ENCODE measurements around the gene P2RY13. TPM values are rescaled to one million over a fixed set of nuclear protein-coding genes. Genes with fewer than 3 reads are reported as not detected.

The P2RY13 gene
- total RNA-seq, 1 experiment from 2014 or later = not detected

DNA sequence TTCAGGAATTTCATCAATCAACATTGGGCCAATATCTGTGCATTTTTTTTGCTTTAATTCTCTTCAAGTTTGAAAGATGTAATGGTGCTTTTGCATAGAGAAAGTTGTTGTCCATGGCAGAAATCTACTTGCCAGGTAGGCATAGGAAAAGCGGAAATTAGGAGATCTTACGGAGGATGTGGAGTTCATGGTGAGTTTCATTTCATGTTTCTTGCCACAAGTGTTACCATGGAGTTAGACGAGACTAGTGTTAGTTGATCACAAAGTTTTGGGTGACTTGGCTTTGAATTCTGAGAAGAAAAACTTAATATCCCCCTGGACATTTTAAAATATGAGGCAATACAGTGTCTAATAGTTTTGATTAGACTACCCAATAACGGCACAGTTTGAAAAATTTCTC lies 1.0 kb upstream of the P2RY13 start:
- no peak overlapping the region for H2BK20ac ChIP-seq (ENCODE audit: low read depth, low read length, poor library complexity, severe bottlenecking)
- no peak overlapping the region for H3K56ac ChIP-seq (ENCODE audit: insufficient read length, low read depth, low read length)
- WGBS (ENCODE audit: extremely low coverage, insufficient read length, low lambda C conversion rate) = no CpG with 5 or more reads among the region's 4 CpGs
- H3K14ac ChIP-seq (ENCODE audit: insufficient read depth, low read length) = no peak overlapping the region
- H2AK5ac ChIP-seq (ENCODE audit: insufficient read length, low read length) = no peak overlapping the region
- H4K8ac ChIP-seq (replicated peaks; ENCODE audit: insufficient read length, low read depth, low read length) = no peak overlapping the region
- no peak overlapping the region for H3T11ph ChIP-seq (ENCODE audit: low read length)
- no peak overlapping the region for H3K23ac ChIP-seq (ENCODE audit: insufficient read length, low read depth, low read length)
- H2BK120ac ChIP-seq (ENCODE audit: low read depth, low read length, poor library complexity, severe bottlenecking) = no peak overlapping the region
- no peak for DNase-seq
- H3K23me2 ChIP-seq (ENCODE audit: insufficient read length, low read depth, low read length, poor library complexity, severe bottlenecking) = no peaks in the 10 kb centered on the region
- H3K18ac ChIP-seq (ENCODE audit: insufficient read length, low read depth, low read length) = no peak overlapping the region
- H3K27me3 ChIP-seq (ENCODE audit: insufficient read depth, low read length) = no peaks in the 10 kb centered on the region
- H2AFZ ChIP-seq (ENCODE audit: low read length) = no peak overlapping the region
- Mint-ChIP-seq H3K4me3 (no peak overlapping the region), H3K4me1 (peaks cover 2 to 8% of the 10 kb centered on the region in 2 experiments), H3K9me3 (no peaks in the 10 kb centered on the region), H3K27me3 (ENCODE audit: low read depth) (no peaks in the 10 kb centered on the region), H3K36me3 (ENCODE audit: insufficient read depth in 1 of 3, low read depth in 3 of 3) (no peaks in the 10 kb centered on the region), H3K27ac (0 out of 7 replicates have a peak overlapping the region, but pooled peaks of 1 of the 3 experiments have one; percentile 16)
- no peak overlapping the region for H4K91ac ChIP-seq (ENCODE audit: insufficient read length, low read depth, low read length)
- no peaks in the 10 kb centered on the region for H4K20me1 ChIP-seq (ENCODE audit: control insufficient read depth, insufficient read depth, insufficient read length)
- H3K79me1 ChIP-seq (ENCODE audit: insufficient read depth, low read depth, low read length, poor library complexity, severe bottlenecking) = no peaks in the 10 kb centered on the region
- no peaks in the 10 kb centered on the region for H3K4me1 ChIP-seq (ENCODE audit: insufficient read depth, low read length)
- H3K9ac ChIP-seq (ENCODE audit: extremely low read depth, insufficient read length, low read length) = no peak overlapping the region
- H3K79me2 ChIP-seq (ENCODE audit: insufficient read depth, low read length) = no peaks in the 10 kb centered on the region
- H3K27ac ChIP-seq (ENCODE audit: insufficient read length, low read depth, low read length) = no peak overlapping the region
- no peaks in the 10 kb centered on the region for H3K9me3 ChIP-seq (ENCODE audit: control insufficient read depth, low read depth, low read length)
- no peak overlapping the region for H4K5ac ChIP-seq (ENCODE audit: insufficient read length, low read depth, low read length)
- TF ChIP-seq, protein P1, sequence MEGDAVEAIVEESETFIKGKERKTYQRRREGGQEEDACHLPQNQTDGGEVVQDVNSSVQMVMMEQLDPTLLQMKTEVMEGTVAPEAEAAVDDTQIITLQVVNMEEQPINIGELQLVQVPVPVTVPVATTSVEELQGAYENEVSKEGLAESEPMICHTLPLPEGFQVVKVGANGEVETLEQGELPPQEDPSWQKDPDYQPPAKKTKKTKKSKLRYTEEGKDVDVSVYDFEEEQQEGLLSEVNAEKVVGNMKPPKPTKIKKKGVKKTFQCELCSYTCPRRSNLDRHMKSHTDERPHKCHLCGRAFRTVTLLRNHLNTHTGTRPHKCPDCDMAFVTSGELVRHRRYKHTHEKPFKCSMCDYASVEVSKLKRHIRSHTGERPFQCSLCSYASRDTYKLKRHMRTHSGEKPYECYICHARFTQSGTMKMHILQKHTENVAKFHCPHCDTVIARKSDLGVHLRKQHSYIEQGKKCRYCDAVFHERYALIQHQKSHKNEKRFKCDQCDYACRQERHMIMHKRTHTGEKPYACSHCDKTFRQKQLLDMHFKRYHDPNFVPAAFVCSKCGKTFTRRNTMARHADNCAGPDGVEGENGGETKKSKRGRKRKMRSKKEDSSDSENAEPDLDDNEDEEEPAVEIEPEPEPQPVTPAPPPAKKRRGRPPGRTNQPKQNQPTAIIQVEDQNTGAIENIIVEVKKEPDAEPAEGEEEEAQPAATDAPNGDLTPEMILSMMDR (conservative IDR thresholded peaks at IDR 0.05) = no peak
- H3K4me2 ChIP-seq (ENCODE audit: insufficient read depth, insufficient read length, low read length) = no peak overlapping the region
- no peak overlapping the region for H2BK5ac ChIP-seq (ENCODE audit: insufficient read length, low read length)
- no peak overlapping the region for H2BK15ac ChIP-seq (ENCODE audit: low read depth, low read length)
- no peak overlapping the region for H3K4ac ChIP-seq (ENCODE audit: low read depth, low read length)
- H2BK12ac ChIP-seq (ENCODE audit: insufficient read length, low read depth, low read length) = no peak overlapping the region
